Measurements from ENCODE around the gene PATE4.

PATE4 gene

GRCh38 chr11:125883375-125883774 lies 50.3 kb downstream of the PATE4 start:
- Histone ChIP-seq H3K79me2 (ENCODE audit: control insufficient read depth, insufficient read depth, low read length, poor library complexity) (peaks cover 4% of the 10 kb centered on the region), H2AFZ (ENCODE audit: insufficient read depth, low read length, poor library complexity) (no peak overlapping the region), H2BK5ac (ENCODE audit: low read depth, low read length, poor library complexity) (no peak overlapping the region), H3K4me3 (ENCODE audit: low read depth, low read length) (no peak overlapping the region), H3K36me3 (ENCODE audit: control insufficient read depth in 1 of 2, insufficient read depth in 2 of 2, low read length in 2 of 2) (no peaks in the 10 kb centered on the region), H3K79me1 (ENCODE audit: low read length) (peaks cover 5% of the 10 kb centered on the region), H3K23ac (ENCODE audit: low read length) (no peak overlapping the region), H3K27me3 (ENCODE audit: insufficient read depth, low read length) (no peaks in the 10 kb centered on the region), H3K4me1 (ENCODE audit: control insufficient read depth in 1 of 2, insufficient read depth in 2 of 2, low read length in 2 of 2) (peaks cover 0 to 2% of the 10 kb centered on the region in 2 experiments), H3K14ac (ENCODE audit: low read length) (no peak overlapping the region), H3K4me2 (ENCODE audit: low read length) (no peak overlapping the region), H3K9ac (ENCODE audit: low read length) (no peak overlapping the region), H3K27ac (ENCODE audit: low read depth, low read length) (no peak overlapping the region), H3K9me3 (ENCODE audit: insufficient read depth, low read depth, low read length) (no peaks in the 10 kb centered on the region), H2BK120ac (ENCODE audit: insufficient read depth, low read length, poor library complexity) (no peak overlapping the region), H4K91ac (ENCODE audit: low read depth, low read length) (no peak overlapping the region), H3K4ac (ENCODE audit: low read depth, low read length) (no peak overlapping the region), H4K12ac (ENCODE audit: low read depth, low read length) (no peak overlapping the region), H2BK12ac (ENCODE audit: low read length) (no peak overlapping the region), H2AK5ac (ENCODE audit: low read length) (no peak overlapping the region), H4K8ac (ENCODE audit: low read depth, low read length) (no peak overlapping the region), H3K18ac (ENCODE audit: low read length) (no peak overlapping the region)
- WGBS (ENCODE audit: extremely low coverage, insufficient coverage, insufficient read length), result no CpG with 5 or more reads among the region's 8 CpGs
- no peak for DNase-seq

DNA sequence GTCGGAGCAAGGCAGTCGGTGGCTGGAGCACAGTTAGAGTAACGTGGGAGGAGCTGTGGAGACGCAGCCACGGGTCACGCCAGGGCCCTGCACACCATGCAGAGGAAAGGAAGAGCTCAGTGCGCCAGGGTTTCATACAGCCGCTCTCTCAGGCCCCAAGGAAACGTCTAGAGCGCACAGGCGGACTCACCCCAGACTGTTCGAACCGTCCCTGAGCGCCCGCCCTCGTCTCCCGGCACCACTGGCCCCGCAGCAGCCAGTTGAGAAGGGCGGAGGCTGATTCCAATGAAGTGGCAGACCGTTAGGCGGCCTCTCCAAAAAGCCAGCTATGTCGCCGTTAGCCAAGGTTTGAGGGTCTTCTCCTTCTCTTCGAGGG lies 53.9 kb downstream of the PATE4 start:
- Histone ChIP-seq H3K4me3 (ENCODE audit: low read depth, low read length) (no peak overlapping the region), H3K14ac (ENCODE audit: low read length) (no peak overlapping the region), H2BK5ac (ENCODE audit: low read depth, low read length, poor library complexity) (no peak overlapping the region), H2AK5ac (ENCODE audit: low read length) (no peak overlapping the region), H4K91ac (ENCODE audit: low read depth, low read length) (no peak overlapping the region), H3K4me2 (ENCODE audit: low read length) (peak overlapping the region; percentile 66), H3K18ac (ENCODE audit: low read length) (no peak overlapping the region), H2AFZ (ENCODE audit: insufficient read depth, low read length, poor library complexity) (no peak overlapping the region), H3K4ac (ENCODE audit: low read depth, low read length) (no peak overlapping the region), H3K79me1 (ENCODE audit: low read length) (peaks cover 5% of the 10 kb centered on the region), H4K12ac (ENCODE audit: low read depth, low read length) (no peak overlapping the region), H3K23ac (ENCODE audit: low read length) (no peak overlapping the region), H4K8ac (ENCODE audit: low read depth, low read length) (no peak overlapping the region), H3K27ac (ENCODE audit: low read depth, low read length) (no peak overlapping the region), H3K36me3 (ENCODE audit: control insufficient read depth in 1 of 2, insufficient read depth in 2 of 2, low read length in 2 of 2) (no peaks in the 10 kb centered on the region), H3K9ac (ENCODE audit: low read length) (no peak overlapping the region), H3K9me3 (ENCODE audit: insufficient read depth, low read depth, low read length) (no peaks in the 10 kb centered on the region), H2BK12ac (ENCODE audit: low read length) (no peak overlapping the region), H3K4me1 (ENCODE audit: control insufficient read depth in 1 of 2, insufficient read depth in 2 of 2, low read length in 2 of 2) (peaks cover 0 to 4% of the 10 kb centered on the region in 2 experiments), H3K27me3 (ENCODE audit: insufficient read depth, low read length) (no peaks in the 10 kb centered on the region), H3K79me2 (ENCODE audit: control insufficient read depth, insufficient read depth, low read length, poor library complexity) (peaks cover 4% of the 10 kb centered on the region), H2BK120ac (ENCODE audit: insufficient read depth, low read length, poor library complexity) (no peak overlapping the region)
- peak; percentile 19 to 51 for DNase-seq
- WGBS (ENCODE audit: extremely low coverage, insufficient coverage, insufficient read length), result no CpG with 5 or more reads among the region's 24 CpGs

DNA sequence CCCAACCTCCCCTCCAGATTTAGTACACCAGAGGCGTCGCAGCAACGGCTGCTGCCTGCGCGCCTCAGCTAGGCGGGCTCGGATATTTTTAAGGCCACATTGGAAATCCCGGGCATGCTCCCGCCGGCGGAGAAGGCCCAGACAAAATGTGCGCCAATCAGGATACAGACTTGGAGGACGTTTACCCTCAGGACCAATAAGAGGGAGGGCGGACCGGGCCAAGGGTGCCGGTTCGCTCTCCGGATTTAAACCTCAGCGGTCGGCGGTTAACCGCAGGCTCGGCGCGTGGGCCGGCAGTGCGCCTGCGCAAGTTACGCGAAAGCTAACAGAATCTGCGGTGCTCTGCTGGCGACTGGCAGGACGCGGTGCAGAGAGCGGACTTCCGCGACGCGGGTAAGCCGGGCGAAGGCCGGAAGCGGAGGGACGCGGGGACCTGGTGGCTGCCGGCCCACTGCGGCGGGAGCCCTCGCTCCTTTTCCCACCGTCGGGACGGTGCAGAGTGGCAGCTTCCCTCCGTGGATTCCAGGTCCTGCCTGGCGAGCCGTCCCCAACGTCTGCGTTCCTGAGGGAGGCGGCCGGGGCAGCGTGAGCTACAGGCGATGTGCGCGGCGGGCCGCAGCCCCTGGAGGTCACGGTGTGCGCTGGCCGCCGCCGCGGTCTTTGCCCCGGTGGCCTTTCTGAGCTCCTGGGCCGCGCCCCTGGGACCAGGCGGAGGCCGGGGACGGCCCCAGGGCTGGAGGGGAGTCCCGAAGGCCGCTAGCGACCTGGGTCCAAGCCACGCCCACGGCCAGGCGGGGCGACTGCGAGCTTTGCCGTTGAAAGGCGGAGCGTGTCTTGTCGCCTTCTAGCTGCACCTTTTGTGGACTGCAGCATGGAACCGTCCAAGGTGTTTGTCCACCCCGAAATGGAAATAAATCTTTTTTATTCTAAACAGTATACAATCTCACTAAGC lies 54.5 kb downstream of the PATE4 start, which contains the start of gene HYLS1:
Gene HYLS1, plus strand, starts transcription at position 296 of the 952 bp plus-strand sequence. CDS start 11,701 bp downstream, outside the sequence.
- Histone ChIP-seq H3K4ac (ENCODE audit: low read depth, low read length) (peak within 1 kb of the TSS; percentile 85), H3K27ac (ENCODE audit: low read depth, low read length) (peak within 1 kb of the TSS; percentile 58), H2AFZ (ENCODE audit: insufficient read depth, low read length, poor library complexity) (peak within 1 kb of the TSS; percentile 99), H2BK5ac (ENCODE audit: low read depth, low read length, poor library complexity) (peak within 1 kb of the TSS; percentile 69), H4K91ac (ENCODE audit: low read depth, low read length) (peak within 1 kb of the TSS; percentile 96), H3K79me2 (ENCODE audit: control insufficient read depth, insufficient read depth, low read length, poor library complexity) (peaks cover 4% of the 10 kb centered on the region), H2BK12ac (ENCODE audit: low read length) (no peak within 1 kb of the TSS), H3K79me1 (ENCODE audit: low read length) (peaks cover 5% of the 10 kb centered on the region), H3K4me1 (ENCODE audit: control insufficient read depth in 1 of 2, insufficient read depth in 2 of 2, low read length in 2 of 2) (peaks cover 0 to 4% of the 10 kb centered on the region in 2 experiments), H3K36me3 (ENCODE audit: control insufficient read depth in 1 of 2, insufficient read depth in 2 of 2, low read length in 2 of 2) (no peaks in the 10 kb centered on the region), H3K4me3 (ENCODE audit: low read depth, low read length) (peak within 1 kb of the TSS; percentile 92), H4K12ac (ENCODE audit: low read depth, low read length) (peak within 1 kb of the TSS; percentile 85), H4K8ac (ENCODE audit: low read depth, low read length) (peak within 1 kb of the TSS; percentile 80), H3K27me3 (ENCODE audit: insufficient read depth, low read length) (no peaks in the 10 kb centered on the region), H3K9ac (ENCODE audit: low read length) (peak within 1 kb of the TSS; percentile 67), H2BK120ac (ENCODE audit: insufficient read depth, low read length, poor library complexity) (peak within 1 kb of the TSS; percentile 46), H3K4me2 (ENCODE audit: low read length) (peak within 1 kb of the TSS; percentile 66), H3K9me3 (ENCODE audit: insufficient read depth, low read depth, low read length) (no peaks in the 10 kb centered on the region), H3K18ac (ENCODE audit: low read length) (peak within 1 kb of the TSS; percentile 95), H2AK5ac (ENCODE audit: low read length) (peak within 1 kb of the TSS; percentile 6), H3K14ac (ENCODE audit: low read length) (peak within 1 kb of the TSS; percentile 83), H3K23ac (ENCODE audit: low read length) (no peak within 1 kb of the TSS)
- WGBS (ENCODE audit: extremely low coverage, insufficient coverage, insufficient read length), result no CpG with 5 or more reads among the region's 91 CpGs
- peak; percentile 98 to 99 for DNase-seq
